T47D (cell line): ENCODE results near the gene TDRKH.

ENCODE experiments used
- DNase-seq, 2 experiments: peaks; one replicate each; pipeline versions ENCODE4 v3.0.0 to v3.0.0-alpha.2; 2011 to 2012; ENCODE audit warnings: low read depth in 1 of 2, low spot score in 1 of 2
- JUND ChIP-seq: IDR thresholded peaks from 2 replicates; pipeline ENCODE4 v1.6.1; 2012; ENCODE audit warnings: low read depth
- in situ Hi-C: cut with HindIII; loops from 2 replicates; pipeline ENCODE4 v1.10.0; 2016; ENCODE audit warnings: low sequenced_read_pairs, low pct_unique_long_range_greater_than_20kb

Gene TDRKH

GRCh38 chr1:151805066-151805820 is 14.9 kb upstream of the TDRKH start, which contains the start of gene LINGO4:
LINGO4 (minus strand) TSS chr1:151805419; CDS start chr1:151802704, 2,715 bp downstream.
- no peak for DNase-seq
- TF ChIP-seq JUND: no peak
- in situ Hi-C loops: no loop called here

GRCh38 chr1:151803915-151804314 is 13.6 kb upstream of the TDRKH start:
- no peak for DNase-seq
- in situ Hi-C loops: no loop called here
- TF ChIP-seq JUND: no peak

GRCh38 chr1:151803164-151803563 is 12.9 kb upstream of the TDRKH start:
- TF ChIP-seq JUND: no peak
- peak; percentile 71 to 75 for DNase-seq
- in situ Hi-C loops: no loop called here

GRCh38 chr1:151802372-151802771 is 12.1 kb upstream of the TDRKH start:
- DNase-seq: no peak
- in situ Hi-C loops: no loop called here

GRCh38 chr1:151801846-151802245 is 11.5 kb upstream of the TDRKH start:
- in situ Hi-C loops: no loop called here
- no peak for DNase-seq
- no peak for TF ChIP-seq JUND

More at GRCh38 chr1:151802372-151802771, 12.1 kb upstream of the TDRKH start:
- no peak for TF ChIP-seq JUND

GRCh38 chr1:151801310-151801820 is 11.1 kb upstream of the TDRKH start:
- no peak for TF ChIP-seq JUND
- DNase-seq: no peak
- in situ Hi-C loops: no loop called here

- TF ChIP-seq JUND: no peak
These were observed 10.5 kb upstream of the TDRKH start for GRCh38 chr1:151800830-151801229.

GRCh38 chr1:151799179-151800022 is 9.1 kb upstream of the TDRKH start:
- no peak for TF ChIP-seq JUND
- DNase-seq: no peak
- in situ Hi-C loops: no loop called here

More at GRCh38 chr1:151800830-151801229, 10.5 kb upstream of the TDRKH start:
- no peak for DNase-seq
- in situ Hi-C loops: no loop called here

- TF ChIP-seq JUND: no peak
- in situ Hi-C loops: no loop called here
These were observed 8.3 kb upstream of the TDRKH start for GRCh38 chr1:151798571-151798970.

GRCh38 chr1:151790940-151791651 is 796 bp upstream of the TDRKH start:
- peak; percentile 50 to 60 for DNase-seq
- no peak for TF ChIP-seq JUND
- in situ Hi-C loops: no loop called here

More at GRCh38 chr1:151798571-151798970, 8.3 kb upstream of the TDRKH start:
- DNase-seq: no peak

GRCh38 chr1:151787689-151788088 is 2.6 kb downstream of the TDRKH start:
- no peak for DNase-seq
- in situ Hi-C loops: no loop called here
- TF ChIP-seq JUND: no peak

GRCh38 chr1:151783796-151784195 is 6.5 kb downstream of the TDRKH start:
- TF ChIP-seq JUND: no peak
- in situ Hi-C loops: no loop called here
- DNase-seq: no peak
